GM12891 (cell line): Measurements from ENCODE around the gene RANBP17.

Experiments
- POLR2AphosphoS5 ChIP-seq: IDR thresholded peaks from 2 replicates; pipeline ENCODE4 v1.6.1; 2011; ENCODE audit warnings: low read depth, low read length, control low read depth
- TAF1 ChIP-seq: IDR thresholded peaks from 2 replicates; pipeline ENCODE4 v1.6.1; 2011; ENCODE audit warnings: low read depth, low read length, control low read depth

DNA sequence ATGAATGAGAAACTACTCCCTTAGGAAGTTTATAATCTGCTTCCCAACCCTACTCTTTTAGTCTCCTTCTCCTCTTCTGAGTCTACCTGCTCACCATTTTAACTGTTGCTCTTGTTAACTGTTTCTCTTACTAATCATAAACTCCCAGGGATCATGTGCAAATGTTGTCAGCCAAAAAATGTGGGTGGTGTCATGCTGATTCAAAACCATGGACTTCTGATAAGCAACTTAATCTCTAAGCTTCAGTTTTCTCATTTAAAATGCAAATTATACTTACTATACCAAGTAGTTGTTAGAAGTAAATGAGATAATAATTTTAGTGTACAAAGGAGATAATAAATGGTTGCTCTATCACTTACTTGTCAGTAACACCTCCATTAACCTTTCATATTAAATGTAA lies 401.4 kb downstream of the RANBP17 start:
- TF ChIP-seq POLR2AphosphoS5 = no peak
- no peak for TF ChIP-seq TAF1
